Pons (tissue), 1 donor: ENCODE measurements around the gene CCDC138.

Source experiments
- DNase-seq: peaks from one replicate; pipeline ENCODE4 v3.0.0-alpha.2; 2016; ENCODE audit warnings: low spot score

CCDC138 gene

GRCh38 chr2:108918941-108919341 lies 132.4 kb downstream of the CCDC138 start:
- DNase-seq = no peak

- DNase-seq = no peak
These were observed 133.2 kb downstream of the CCDC138 start for GRCh38 chr2:108919571-108920373.

GRCh38 chr2:108920686-108921085 lies 134.1 kb downstream of the CCDC138 start:
- DNase-seq = no peak

GRCh38 chr2:108921096-108922030 lies 134.8 kb downstream of the CCDC138 start:
- DNase-seq = no peak

- no peak for DNase-seq
These were observed 135.8 kb downstream of the CCDC138 start for GRCh38 chr2:108922141-108922915.

GRCh38 chr2:108923019-108923700 lies 136.6 kb downstream of the CCDC138 start:
- no peak for DNase-seq

- no peak for DNase-seq
These were observed 137.4 kb downstream of the CCDC138 start for GRCh38 chr2:108923736-108924579.

- no peak for DNase-seq
These were observed 138.1 kb downstream of the CCDC138 start for GRCh38 chr2:108924580-108925251.

GRCh38 chr2:108925286-108925685 lies 138.7 kb downstream of the CCDC138 start:
- DNase-seq = no peak

GRCh38 chr2:108925735-108926134 lies 139.2 kb downstream of the CCDC138 start:
- DNase-seq = no peak
